Keratinocyte (primary cell): ENCODE measurements around the gene ANXA11. TPM values are rescaled to one million over a fixed set of nuclear protein-coding genes. Genes with fewer than 3 reads are reported as not detected.

Source experiments
- DNase-seq: peaks from one replicate; pipeline ENCODE4 v3.0.0-alpha.2; 2011; ENCODE audit warnings: low read depth, missing footprints, low spot score
- FAIRE-seq: peaks from 2 replicates; lab custom pipeline; 2011; peaks lifted over from hg19 to GRCh38; lab: Jason Lieb, UNC
- H2AFZ ChIP-seq: 2 replicates; pipeline ENCODE4 v1.6.0; 2012; ENCODE audit warnings: low read length, control low read depth, inconsistent platforms; ENCODE audit not compliant: control insufficient read depth
- H3K27ac ChIP-seq: 2 replicates; pipeline ENCODE4 v1.5.1; 2011; ENCODE audit warnings: low read length; ENCODE audit not compliant: control insufficient read depth, insufficient read depth
- H3K27me3 ChIP-seq: 3 replicates; pipeline ENCODE4 v1.6.0; 2011; ENCODE audit warnings: low read length; ENCODE audit not compliant: control insufficient read depth, insufficient read depth; ENCODE audit errors: extremely low read depth
- H3K36me3 ChIP-seq, 2 experiments: 2 replicates in 1 of 2; 3 replicates in 1 of 2; pipeline ENCODE4 v1.5.1; 2011; ENCODE audit warnings: low read length in 2 of 2, mild to moderate bottlenecking in 1 of 2; ENCODE audit not compliant: control insufficient read depth in 2 of 2, insufficient read depth in 2 of 2; ENCODE audit errors: extremely low read depth in 1 of 2
- H3K4me1 ChIP-seq: 3 replicates; pipeline ENCODE4 v1.5.1; 2011; ENCODE audit warnings: low read length; ENCODE audit not compliant: control insufficient read depth, insufficient read depth; ENCODE audit errors: extremely low read depth
- H3K4me2 ChIP-seq: 3 replicates; pipeline ENCODE4 v1.6.0; 2011; ENCODE audit warnings: low read depth, low read length; ENCODE audit not compliant: control insufficient read depth, insufficient read depth; ENCODE audit errors: extremely low read depth
- H3K4me3 ChIP-seq, 3 experiments: fragments of 200-600 bp in 1 of 3; sonication (generic) in 1 of 3; 2 replicates in 2 of 3; 3 replicates in 1 of 3; pipeline ENCODE4 v1.5.1; 2011 to 2016; ENCODE audit warnings: low read length in 3 of 3, mild to moderate bottlenecking in 3 of 3, control low read depth in 2 of 3, inconsistent platforms in 1 of 3, low read depth in 1 of 3, mixed read lengths in 1 of 3, mixed run types in 1 of 3, moderate library complexity in 1 of 3; ENCODE audit not compliant: control insufficient read depth in 2 of 3, insufficient read depth in 2 of 3; ENCODE audit errors: extremely low read depth in 1 of 3
- H3K79me2 ChIP-seq: 2 replicates; pipeline ENCODE4 v1.6.0; 2012; ENCODE audit warnings: low read length; ENCODE audit not compliant: control insufficient read depth, insufficient read depth
- H3K9ac ChIP-seq: 3 replicates; pipeline ENCODE4 v1.6.0; 2011; ENCODE audit warnings: low read length; ENCODE audit not compliant: control insufficient read depth, insufficient read depth; ENCODE audit errors: extremely low read depth
- H3K9me1 ChIP-seq: 3 replicates; pipeline ENCODE4 v1.6.0; 2011; ENCODE audit warnings: low read length; ENCODE audit not compliant: control insufficient read depth, insufficient read depth; ENCODE audit errors: extremely low read depth
- H3K9me3 ChIP-seq: 2 replicates; pipeline ENCODE4 v1.5.1; 2012; ENCODE audit warnings: low read depth, low read length; ENCODE audit not compliant: control insufficient read depth
- H4K20me1 ChIP-seq: 3 replicates; pipeline ENCODE4 v1.6.0; 2011; ENCODE audit warnings: low read length; ENCODE audit not compliant: control insufficient read depth, insufficient read depth; ENCODE audit errors: extremely low read depth
- CTCF ChIP-seq, 3 experiments: IDR thresholded peaks in 1 of 3; conservative IDR thresholded peaks in 1 of 3; optimal IDR thresholded peaks in 1 of 3; 2 replicates in 2 of 3; 3 replicates in 1 of 3; pipeline versions ENCODE3 to v1.5.1; 2011; ENCODE audit warnings: low read length in 3 of 3, mild to moderate bottlenecking in 3 of 3, moderate library complexity in 2 of 3, control low read depth in 1 of 3, inconsistent platforms in 1 of 3; ENCODE audit not compliant: insufficient read depth in 2 of 3; ENCODE audit errors: extremely low read depth in 1 of 3
- EZH2 ChIP-seq: IDR thresholded peaks from one replicate; pipeline ENCODE4 v1.6.1; 2012; ENCODE audit warnings: inconsistent platforms, mild to moderate bottlenecking, low read length, moderate library complexity
- dilution Hi-C: fragments of 300-500 bp; cut with MboI; formaldehyde crosslinking; loops from one replicate; pipeline ENCODE4 v1.7.0; 2020; ENCODE audit warnings: low sequenced_read_pairs; ENCODE audit not compliant: extremely low pct_ligation_motif_present
- polyA plus RNA-seq, 5 experiments: library from polyadenylated mRNA; depleted of rRNA in 3 of 5; stranded (reverse) in 3 of 5; stranded (forward) in 1 of 5; unstranded in 1 of 5; fragments of >200 nt; gene quantifications; 1 replicate in 1 of 5; 2 replicates in 3 of 5; 3 replicates in 1 of 5; pipeline versions ENCODE4 v1.2.1 to v1.2.3, GENCODE V29; 2011 to 2012; ENCODE audit warnings: missing spikeins in 2 of 5, low read depth in 1 of 5, low replicate concordance in 1 of 5

Gene ANXA11
- polyA plus RNA-seq, 1 donor (not counting 4 experiments of a cell fraction or from before 2014, with no cell fraction given), result 97.9 TPM

GRCh38 chr10:80191589-80192270 lies 13.6 kb downstream of the ANXA11 start:
- Histone ChIP-seq H3K79me2 (peaks cover 92% of the 10 kb centered on the region), H3K9me3 (peaks cover 1% of the 10 kb centered on the region), H3K4me2 (no peak overlapping the region), H3K36me3 (peaks cover 2 to 4% of the 10 kb centered on the region in 2 experiments), H3K27ac (no peak overlapping the region), H3K4me3 (no peak overlapping the region), H3K4me1 (peaks cover 15% of the 10 kb centered on the region), H3K27me3 (no peaks in the 10 kb centered on the region), H3K9ac (no peak overlapping the region), H4K20me1 (peaks cover 7% of the 10 kb centered on the region), H3K9me1 (no peaks in the 10 kb centered on the region), H2AFZ (no peak overlapping the region)
- FAIRE-seq (peak; percentile 41), DNase-seq (no peak)
- TF ChIP-seq CTCF (optimal IDR thresholded peaks at IDR 0.05 in 1 of 3, IDR thresholded peaks at IDR 0.05 in 1 of 3, conservative IDR thresholded peaks at IDR 0.05 in 1 of 3; ENCODE audit: extremely low read depth in 1 of 3, insufficient read depth in 2 of 3, low read length in 3 of 3), result no peak
- no peak for TF ChIP-seq EZH2
- dilution Hi-C loops, result no loop called here

- peaks cover 93% of the 10 kb centered on the region for H3K79me2 ChIP-seq
- H4K20me1 ChIP-seq, result peaks cover 13% of the 10 kb centered on the region
- no peak overlapping the region for H3K9ac ChIP-seq
- no peak overlapping the region for H3K4me2 ChIP-seq
- H3K9me1 ChIP-seq, result no peaks in the 10 kb centered on the region
- H3K27ac ChIP-seq, result no peak overlapping the region
- H3K36me3 ChIP-seq, result peaks cover 0 to 2% of the 10 kb centered on the region in 2 experiments
- no peaks in the 10 kb centered on the region for H3K27me3 ChIP-seq
- H3K9me3 ChIP-seq, result peaks cover 1% of the 10 kb centered on the region
- H3K4me1 ChIP-seq, result peaks cover 5% of the 10 kb centered on the region
- no peak overlapping the region for H2AFZ ChIP-seq
- dilution Hi-C loops, result no loop called here
- FAIRE-seq, result no peak
- DNase-seq, result no peak
- TF ChIP-seq CTCF (optimal IDR thresholded peaks at IDR 0.05 in 1 of 3, IDR thresholded peaks at IDR 0.05 in 1 of 3, conservative IDR thresholded peaks at IDR 0.05 in 1 of 3; ENCODE audit: extremely low read depth in 1 of 3, insufficient read depth in 2 of 3, low read length in 3 of 3) (no peak), EZH2 (no peak)
- H3K4me3 ChIP-seq, result no peak overlapping the region
Measured at GRCh38 chr10:80188713-80189112, 16.6 kb downstream of the ANXA11 start.
